Lower lobe of right lung (tissue), 1 donor: Measurements from ENCODE around the gene INCA1. TPM values are rescaled to one million over a fixed set of nuclear protein-coding genes. Genes with fewer than 3 reads are reported as not detected.

ENCODE experiments used
- microRNA-seq: library from miRNA; unstranded; fragments of <30 nt; microRNA quantifications from one replicate; pipeline ENCODE4 v1.2.0, GENCODE V29; 2020; ENCODE audit warnings: borderline number of aligned reads
- total RNA-seq: library from RNA; stranded (reverse); fragmentation: NEBNext Ultra II Directional; extraction: Animal tissue kit (Norgen Biotek cat#: 25700); gene quantifications from one replicate; pipeline ENCODE4 v1.2.1, GENCODE V29; 2021
- donor health status: DM: no; HTN: yes; CAD: no; lungs with severe emphysema.

The INCA1 gene
- total RNA-seq, 1 donor from 2014 or later: 1.9 TPM

Small RNA genes within 50 kb of the gene (microRNA-seq; reads per million reads assigned to microRNA genes)
- gene MIR6864: not detected
- gene MIR6865: not detected

Other genes with a start within 250 kb of the INCA1 start
- gene TM4SF5, start 225.6 kb downstream of the INCA1 start, total RNA-seq: not detected
- 9.9 TPM for gene VMO1, start 211.2 kb downstream of the INCA1 start, total RNA-seq
- not detected for gene GLTPD2, start 208.6 kb downstream of the INCA1 start, total RNA-seq
- 95.5 TPM for gene PSMB6, start 201.4 kb downstream of the INCA1 start, total RNA-seq
- 38.4 TPM for gene PLD2, start 190.4 kb downstream of the INCA1 start, total RNA-seq
- gene MINK1, start 164.2 kb downstream of the INCA1 start, total RNA-seq: 155 TPM
- 2.2 TPM for gene C17orf107, start 98.0 kb downstream of the INCA1 start, total RNA-seq
- gene CHRNE, start 94.4 kb downstream of the INCA1 start, total RNA-seq: 0.71 TPM
- 0.92 TPM for gene GP1BA, start 65.2 kb downstream of the INCA1 start, total RNA-seq
- 59.9 TPM for gene SLC25A11, start 57.5 kb downstream of the INCA1 start, total RNA-seq
- gene RNF167, start 57.3 kb downstream of the INCA1 start, total RNA-seq: 97.5 TPM
- gene PFN1, start 49.0 kb downstream of the INCA1 start, total RNA-seq: 528 TPM
- 8.2 TPM for gene ENO3, start 46.4 kb downstream of the INCA1 start, total RNA-seq
- 56.3 TPM for gene SPAG7, start 29.7 kb downstream of the INCA1 start, total RNA-seq
- 49.9 TPM for gene CAMTA2, start 9.8 kb downstream of the INCA1 start, total RNA-seq
- 182 TPM for gene KIF1C, start 428 bp upstream of the INCA1 start, total RNA-seq
- 0.86 TPM for gene SLC52A1, start 37.9 kb upstream of the INCA1 start, total RNA-seq
- 7.1 TPM for gene ZFP3, start 80.9 kb upstream of the INCA1 start, total RNA-seq
- gene ZNF232, start 114.4 kb upstream of the INCA1 start, total RNA-seq: 11.4 TPM
- 0.30 TPM for gene USP6, start 118.5 kb upstream of the INCA1 start, total RNA-seq
- 8.7 TPM for gene ZNF594, start 194.3 kb upstream of the INCA1 start, total RNA-seq
- gene SCIMP, start 237.3 kb upstream of the INCA1 start, total RNA-seq: 35.5 TPM